ENCODE results near the gene DHRSX. TPM values are rescaled to one million over a fixed set of nuclear protein-coding genes. Genes with fewer than 3 reads are reported as not detected.
"Not testable (repeated sequence)": the region's sequence is repeated elsewhere in the genome, so short reads cannot be mapped to it uniquely, and the experiment has no call there.

Gene DHRSX
- total and polyA plus RNA-seq, 2 of the 13 experiments (the other 11 are each of a cell fraction or from before 2014, with no cell fraction given) = 15.5 to 24.3 TPM

DNA sequence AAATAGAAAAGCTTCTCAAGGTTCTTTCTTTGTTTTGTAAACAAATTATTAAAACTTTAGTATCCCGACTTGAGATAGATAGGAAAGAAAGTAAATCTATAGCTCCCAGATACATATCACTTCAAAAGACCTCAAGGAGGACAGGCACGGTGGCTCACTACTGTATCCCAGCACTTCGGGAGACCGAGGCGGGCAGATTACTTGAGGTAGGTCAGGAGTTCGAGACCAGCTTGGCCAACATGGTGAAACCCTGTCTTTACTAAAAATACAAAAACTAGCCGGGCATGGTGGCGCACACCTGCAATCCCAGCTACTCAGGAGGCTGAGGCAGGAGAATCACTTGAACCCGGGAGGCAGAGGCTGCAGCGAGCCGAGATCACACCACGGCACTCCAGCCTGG, 260.0 kb downstream of the DHRSX start:
- H3K9me3 ChIP-seq (ENCODE audit: low read length); H3K4me2 ChIP-seq (ENCODE audit: low read depth, low read length); ATAC-seq; CTCF ChIA-PET (ENCODE audit: low intra/inter-chr PET ratio, low total read pairs); H3K36me3 ChIP-seq (replicated peaks in 1 of 2; ENCODE audit: control insufficient read depth in 1 of 2, insufficient read depth in 2 of 2, low read length in 2 of 2); H3K27me3 ChIP-seq (ENCODE audit: control insufficient read depth in 1 of 2, insufficient read depth in 2 of 2, low read length in 2 of 2); H3K79me2 ChIP-seq (ENCODE audit: insufficient read depth, low read length); POLR2A ChIA-PET; BruUV-seq (replicated peaks); H3K4me3 ChIP-seq (replicated peaks in 1 of 3; ENCODE audit: insufficient read depth in 1 of 3, low read depth in 2 of 3, low read length in 3 of 3); FAIRE-seq; H2AFZ ChIP-seq (ENCODE audit: low read length); in situ Hi-C loops (cut with HindIII; ENCODE audit: extremely low pct_ligation_motif_present, low pct_unique_long_range_greater_than_20kb); H3K9ac ChIP-seq (ENCODE audit: insufficient read depth, low read depth, low read length); intact Hi-C loops (cut with micrococcal nuclease; ENCODE audit: unreplicated experiment); H4K20me1 ChIP-seq (ENCODE audit: insufficient read depth, low read length); H3K4me1 ChIP-seq (ENCODE audit: insufficient read depth, low read length); H3K27ac ChIP-seq (ENCODE audit: extremely low read length, insufficient read depth, low read length); DNase-seq (ENCODE audit: low spot score): not testable (repeated sequence)
- 97% methylated on average over 12 of the region's 12 CpGs for WGBS (ENCODE audit: low lambda C conversion rate)

DNA sequence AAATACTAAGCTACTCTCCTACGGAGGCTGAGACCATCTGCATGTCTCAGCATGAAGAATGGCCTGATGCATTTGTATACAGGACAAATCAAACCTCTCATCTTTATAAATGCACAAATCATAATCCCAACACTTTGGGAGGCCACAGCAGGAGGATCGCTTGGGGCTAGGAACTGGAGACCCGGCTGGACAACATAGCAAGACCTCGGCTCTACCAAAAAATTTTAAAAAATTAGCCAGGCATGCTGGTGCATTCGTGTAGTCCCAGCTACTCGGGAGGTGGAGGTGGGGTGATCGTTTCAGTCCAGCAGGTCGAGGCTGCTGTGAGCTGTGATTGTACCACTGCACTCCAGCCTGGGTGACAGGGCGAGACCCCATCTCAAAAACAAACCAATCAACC, 262.8 kb downstream of the DHRSX start:
- 98% methylated on average over 9 of the region's 9 CpGs for WGBS (ENCODE audit: low lambda C conversion rate)
- H3K79me2 ChIP-seq (ENCODE audit: insufficient read depth, low read length) = no peaks in the 10 kb centered on the region
- intact Hi-C loops (cut with micrococcal nuclease; ENCODE audit: unreplicated experiment) (no loop called here), in situ Hi-C loops (cut with HindIII; ENCODE audit: extremely low pct_ligation_motif_present, low pct_unique_long_range_greater_than_20kb) (no loop called here)
- no peak overlapping the region for H3K27ac ChIP-seq (ENCODE audit: extremely low read length, insufficient read depth, low read length)
- POLR2A ChIA-PET = no interaction called here
- ATAC-seq (no peak), FAIRE-seq (no peak), DNase-seq (ENCODE audit: low spot score) (no peak)
- no peak overlapping the region for H2AFZ ChIP-seq (ENCODE audit: low read length)
- no peaks in the 10 kb centered on the region for H3K4me1 ChIP-seq (ENCODE audit: insufficient read depth, low read length)
- BruUV-seq (replicated peaks) = no TSS peak
- H3K9me3 ChIP-seq (ENCODE audit: low read length) = no peaks in the 10 kb centered on the region
- no peak overlapping the region for H3K9ac ChIP-seq (ENCODE audit: insufficient read depth, low read depth, low read length)
- CTCF ChIA-PET (ENCODE audit: low intra/inter-chr PET ratio, low total read pairs) = no interaction called here
- no peaks in the 10 kb centered on the region for H3K27me3 ChIP-seq (ENCODE audit: control insufficient read depth in 1 of 2, insufficient read depth in 2 of 2, low read length in 2 of 2)
- H3K36me3 ChIP-seq (replicated peaks in 1 of 2; ENCODE audit: control insufficient read depth in 1 of 2, insufficient read depth in 2 of 2, low read length in 2 of 2) = no peaks in the 10 kb centered on the region; a peak in 2 of 5 replicates
- no peak overlapping the region for H3K4me2 ChIP-seq (ENCODE audit: low read depth, low read length)
- H3K4me3 ChIP-seq (replicated peaks in 1 of 3; ENCODE audit: insufficient read depth in 1 of 3, low read depth in 2 of 3, low read length in 3 of 3) = no peak overlapping the region
- H4K20me1 ChIP-seq (ENCODE audit: insufficient read depth, low read length) = no peaks in the 10 kb centered on the region
- TF ChIP-seq, protein P1, sequence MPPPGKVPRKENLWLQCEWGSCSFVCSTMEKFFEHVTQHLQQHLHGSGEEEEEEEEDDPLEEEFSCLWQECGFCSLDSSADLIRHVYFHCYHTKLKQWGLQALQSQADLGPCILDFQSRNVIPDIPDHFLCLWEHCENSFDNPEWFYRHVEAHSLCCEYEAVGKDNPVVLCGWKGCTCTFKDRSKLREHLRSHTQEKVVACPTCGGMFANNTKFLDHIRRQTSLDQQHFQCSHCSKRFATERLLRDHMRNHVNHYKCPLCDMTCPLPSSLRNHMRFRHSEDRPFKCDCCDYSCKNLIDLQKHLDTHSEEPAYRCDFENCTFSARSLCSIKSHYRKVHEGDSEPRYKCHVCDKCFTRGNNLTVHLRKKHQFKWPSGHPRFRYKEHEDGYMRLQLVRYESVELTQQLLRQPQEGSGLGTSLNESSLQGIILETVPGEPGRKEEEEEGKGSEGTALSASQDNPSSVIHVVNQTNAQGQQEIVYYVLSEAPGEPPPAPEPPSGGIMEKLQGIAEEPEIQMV (CRISPR knock-in tag; IDR thresholded peaks at IDR 0.05; ENCODE audit: low read depth) = no peak
- TF ChIP-seq, protein P2, sequence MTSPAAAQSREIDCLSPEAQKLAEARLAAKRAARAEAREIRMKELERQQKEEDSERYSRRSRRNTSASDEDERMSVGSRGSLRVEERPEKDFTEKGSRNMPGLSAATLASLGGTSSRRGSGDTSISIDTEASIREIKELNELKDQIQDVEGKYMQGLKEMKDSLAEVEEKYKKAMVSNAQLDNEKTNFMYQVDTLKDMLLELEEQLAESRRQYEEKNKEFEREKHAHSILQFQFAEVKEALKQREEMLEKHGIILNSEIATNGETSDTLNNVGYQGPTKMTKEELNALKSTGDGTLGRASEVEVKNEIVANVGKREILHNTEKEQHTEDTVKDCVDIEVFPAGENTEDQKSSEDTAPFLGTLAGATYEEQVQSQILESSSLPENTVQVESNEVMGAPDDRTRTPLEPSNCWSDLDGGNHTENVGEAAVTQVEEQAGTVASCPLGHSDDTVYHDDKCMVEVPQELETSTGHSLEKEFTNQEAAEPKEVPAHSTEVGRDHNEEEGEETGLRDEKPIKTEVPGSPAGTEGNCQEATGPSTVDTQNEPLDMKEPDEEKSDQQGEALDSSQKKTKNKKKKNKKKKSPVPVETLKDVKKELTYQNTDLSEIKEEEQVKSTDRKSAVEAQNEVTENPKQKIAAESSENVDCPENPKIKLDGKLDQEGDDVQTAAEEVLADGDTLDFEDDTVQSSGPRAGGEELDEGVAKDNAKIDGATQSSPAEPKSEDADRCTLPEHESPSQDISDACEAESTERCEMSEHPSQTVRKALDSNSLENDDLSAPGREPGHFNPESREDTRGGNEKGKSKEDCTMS (CRISPR knock-in tag; conservative IDR thresholded peaks at IDR 0.05) = no peak
- TF ChIP-seq NR1H2 (CRISPR knock-in tag; IDR thresholded peaks at IDR 0.05; ENCODE audit: borderline replicate concordance, low read depth) (no peak), RFX5 (IDR thresholded peaks at IDR 0.05; ENCODE audit: low read depth, low read length) (no peak), ZSCAN25 (CRISPR knock-in tag; IDR thresholded peaks at IDR 0.05) (no peak), ZSCAN31 (CRISPR knock-in tag; IDR thresholded peaks at IDR 0.05; ENCODE audit: low read depth) (no peak), ZNF430 (CRISPR knock-in tag; IDR thresholded peaks at IDR 0.05) (no peak), DNMT1 (CRISPR knock-in tag; IDR thresholded peaks at IDR 0.05) (no peak), ONECUT2 (CRISPR knock-in tag; IDR thresholded peaks at IDR 0.05) (no peak)
- TF ChIP-seq, protein P3, sequence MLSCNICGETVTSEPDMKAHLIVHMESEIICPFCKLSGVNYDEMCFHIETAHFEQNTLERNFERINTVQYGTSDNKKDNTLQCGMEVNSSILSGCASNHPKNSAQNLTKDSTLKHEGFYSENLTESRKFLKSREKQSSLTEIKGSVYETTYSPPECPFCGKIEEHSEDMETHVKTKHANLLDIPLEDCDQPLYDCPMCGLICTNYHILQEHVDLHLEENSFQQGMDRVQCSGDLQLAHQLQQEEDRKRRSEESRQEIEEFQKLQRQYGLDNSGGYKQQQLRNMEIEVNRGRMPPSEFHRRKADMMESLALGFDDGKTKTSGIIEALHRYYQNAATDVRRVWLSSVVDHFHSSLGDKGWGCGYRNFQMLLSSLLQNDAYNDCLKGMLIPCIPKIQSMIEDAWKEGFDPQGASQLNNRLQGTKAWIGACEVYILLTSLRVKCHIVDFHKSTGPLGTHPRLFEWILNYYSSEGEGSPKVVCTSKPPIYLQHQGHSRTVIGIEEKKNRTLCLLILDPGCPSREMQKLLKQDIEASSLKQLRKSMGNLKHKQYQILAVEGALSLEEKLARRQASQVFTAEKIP (CRISPR knock-in tag; IDR thresholded peaks at IDR 0.05; ENCODE audit: borderline replicate concordance) = no peak
- TF ChIP-seq, protein P4, sequence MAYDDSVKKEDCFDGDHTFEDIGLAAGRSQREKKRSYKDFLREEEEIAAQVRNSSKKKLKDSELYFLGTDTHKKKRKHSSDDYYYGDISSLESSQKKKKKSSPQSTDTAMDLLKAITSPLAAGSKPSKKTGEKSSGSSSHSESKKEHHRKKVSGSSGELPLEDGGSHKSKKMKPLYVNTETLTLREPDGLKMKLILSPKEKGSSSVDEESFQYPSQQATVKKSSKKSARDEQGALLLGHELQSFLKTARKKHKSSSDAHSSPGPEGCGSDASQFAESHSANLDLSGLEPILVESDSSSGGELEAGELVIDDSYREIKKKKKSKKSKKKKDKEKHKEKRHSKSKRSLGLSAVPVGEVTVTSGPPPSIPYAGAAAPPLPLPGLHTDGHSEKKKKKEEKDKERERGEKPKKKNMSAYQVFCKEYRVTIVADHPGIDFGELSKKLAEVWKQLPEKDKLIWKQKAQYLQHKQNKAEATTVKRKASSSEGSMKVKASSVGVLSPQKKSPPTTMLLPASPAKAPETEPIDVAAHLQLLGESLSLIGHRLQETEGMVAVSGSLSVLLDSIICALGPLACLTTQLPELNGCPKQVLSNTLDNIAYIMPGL (CRISPR knock-in tag; IDR thresholded peaks at IDR 0.05; ENCODE audit: borderline replicate concordance in 1 of 2, low read depth in 1 of 2) = no peak

All from HepG2 (cell line).